SK-N-MC (cell line): ENCODE results near the gene EXD1.

ENCODE experiments used
- EZH2 ChIP-seq: fragments of 200-600 bp; sonication (generic); IDR thresholded peaks from one replicate; pipeline ENCODE4 v1.6.1; 2017; ENCODE audit warnings: antibody characterized with exemption
- FOXP2 ChIP-seq: optimal IDR thresholded peaks from 2 replicates; pipeline ENCODE3; 2011; ENCODE audit warnings: mild to moderate bottlenecking, moderate library complexity; ENCODE audit not compliant: insufficient read depth; ENCODE audit errors: extremely low read length, control extremely low read depth
- POLR2AphosphoS5 ChIP-seq: IDR thresholded peaks from 2 replicates; pipeline ENCODE4 v1.6.1; 2012; ENCODE audit warnings: mild to moderate bottlenecking, low read depth, low read length, borderline replicate concordance

DNA sequence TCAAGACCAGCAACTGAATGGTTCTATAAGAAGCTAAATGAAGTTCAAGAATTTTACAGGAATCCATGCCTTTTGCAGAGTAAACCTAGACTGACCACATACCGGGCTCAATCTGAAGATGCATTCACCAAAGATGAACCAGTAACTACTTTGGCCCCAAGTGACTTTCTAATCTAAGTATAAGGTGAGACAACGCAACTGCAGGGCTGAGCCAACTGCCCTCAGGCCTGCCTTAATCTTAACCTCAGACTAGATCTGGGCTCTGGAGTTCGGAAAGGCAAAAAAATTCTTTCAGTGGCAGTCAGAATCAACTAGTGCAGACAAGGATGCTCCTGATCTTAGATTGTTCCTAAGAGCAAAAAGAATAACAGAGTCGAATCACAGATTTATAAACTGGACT lies 48.3 kb downstream of the EXD1 start:
- no peak for TF ChIP-seq EZH2
- no peak for TF ChIP-seq POLR2AphosphoS5
- TF ChIP-seq FOXP2 = no peak
